SK-N-SH (cell line): ENCODE results near the gene INAFM2. TPM values are rescaled to one million over a fixed set of nuclear protein-coding genes. Genes with fewer than 3 reads are reported as not detected.
A peak's percentile ranks its signal among the peaks of the same experiment; 100 is the strongest.

ENCODE experiments used
- CTCF ChIA-PET: fragments of 300-600, 350-600 bp; formaldehyde crosslinking; extraction: SDS; loops from one replicate; lab custom pipeline; 2021; lab: Yijun Ruan, JAX
- POLR2A ChIA-PET: fragments of 350-600 bp; sonication (Branson Sonifier 250); formaldehyde crosslinking; extraction: SDS; loops from one replicate; lab custom pipeline; 2020; ENCODE audit warnings: antibody characterized with exemption, inconsistent platforms; lab: Yijun Ruan, JAX
- DNase-seq: peaks from one replicate; pipeline ENCODE4 v3.0.0; 2012
- H2AFZ ChIP-seq: fragments of 200-600 bp; sonication (generic); 2 replicates; pipeline ENCODE4 v1.8.1; 2016; ENCODE audit warnings: antibody characterized with exemption, mild to moderate bottlenecking, low read depth
- H3F3A ChIP-seq: fragments of 200-600 bp; sonication (generic); replicated peaks from 2 replicates; pipeline ENCODE3; 2016; ENCODE audit warnings: antibody characterized with exemption, mild to moderate bottlenecking; ENCODE audit not compliant: insufficient read depth
- H3K27ac ChIP-seq, 2 experiments: fragments of 200-500 bp in 1 of 2; fragments of 200-600 bp in 1 of 2; sonication (Bioruptor generic) in 1 of 2; sonication (generic), shearing (Covaris generic) in 1 of 2; 2 replicates each; pipeline versions ENCODE4 v1.5.1 to v1.6.1; 2014 to 2016; ENCODE audit warnings: low read depth in 2 of 2, inconsistent platforms in 1 of 2, low read length in 1 of 2, mild to moderate bottlenecking in 1 of 2, mixed read lengths in 1 of 2
- H3K27me3 ChIP-seq: fragments of 200-600 bp; sonication (generic), shearing (Covaris generic); 2 replicates; pipeline ENCODE4 v1.6.1; 2016; ENCODE audit warnings: mixed run types; ENCODE audit not compliant: insufficient read depth
- H3K36me3 ChIP-seq, 2 experiments: fragments of 200-500 bp in 1 of 2; fragments of 200-600 bp in 1 of 2; sonication (Bioruptor generic) in 1 of 2; sonication (generic) in 1 of 2; replicated peaks in 1 of 2; 2 replicates each; pipeline versions ENCODE3 to v1.5.1; 2014 to 2016; ENCODE audit warnings: low read length in 1 of 2, mild to moderate bottlenecking in 1 of 2; ENCODE audit not compliant: insufficient read depth in 2 of 2, control insufficient read depth in 1 of 2
- H3K4me1 ChIP-seq, 2 experiments: fragments of 200-500 bp in 1 of 2; fragments of 200-600 bp in 1 of 2; sonication (Bioruptor generic) in 1 of 2; sonication (generic), shearing (Covaris generic) in 1 of 2; 2 replicates each; pipeline versions ENCODE4 v1.5.1 to v1.6.1; 2014 to 2016; ENCODE audit warnings: low read depth in 1 of 2, low read length in 1 of 2, mixed run types in 1 of 2; ENCODE audit not compliant: insufficient read depth in 2 of 2, control insufficient read depth in 1 of 2
- H3K4me2 ChIP-seq: fragments of 200-600 bp; sonication (generic), shearing (Covaris generic); 2 replicates; pipeline ENCODE4 v1.6.1; 2017; ENCODE audit warnings: mixed run types
- H3K4me3 ChIP-seq, 2 experiments: fragments of 200-500 bp in 1 of 2; fragments of 200-600 bp in 1 of 2; sonication (Bioruptor generic) in 1 of 2; sonication (generic), shearing (Covaris generic) in 1 of 2; 2 replicates each; pipeline versions ENCODE4 v1.5.1 to v1.8.1; 2014 to 2016; ENCODE audit warnings: low read depth in 2 of 2, inconsistent platforms in 1 of 2, low read length in 1 of 2, mild to moderate bottlenecking in 1 of 2, mixed read lengths in 1 of 2, moderate library complexity in 1 of 2
- H3K79me2 ChIP-seq: fragments of 200-600 bp; sonication (generic); 2 replicates; pipeline ENCODE4 v1.8.1; 2017; ENCODE audit warnings: mild to moderate bottlenecking; ENCODE audit not compliant: insufficient read depth
- H3K9ac ChIP-seq: fragments of 200-600 bp; sonication (generic); 2 replicates; pipeline ENCODE4 v1.6.1; 2017; ENCODE audit warnings: mixed run types
- H3K9me2 ChIP-seq: fragments of 200-600 bp; sonication (generic); 2 replicates; pipeline ENCODE4 v1.6.1; 2017; ENCODE audit warnings: mixed run types
- H3K9me3 ChIP-seq: fragments of 200-600 bp; sonication (generic); 2 replicates; pipeline ENCODE4 v1.6.1; 2017; ENCODE audit warnings: mixed run types, mild to moderate bottlenecking, moderate library complexity
- H4K20me1 ChIP-seq: fragments of 200-600 bp; sonication (generic); 2 replicates; pipeline ENCODE4 v1.6.1; 2017; ENCODE audit warnings: mild to moderate bottlenecking, mixed run types; ENCODE audit not compliant: insufficient read depth
- CHD2 ChIP-seq: fragments of 150-350 bp; IDR thresholded peaks from 2 replicates; pipeline ENCODE4 v1.6.1; 2018; ENCODE audit warnings: low read length; ENCODE audit not compliant: partially characterized antibody
- EP300 ChIP-seq, 2 experiments: IDR thresholded peaks; 2 replicates each; pipeline versions ENCODE4 v1.4.0 to v1.6.1; 2012; ENCODE audit warnings: borderline replicate concordance in 1 of 2, low read depth in 1 of 2, low read length in 1 of 2
- FOXM1 ChIP-seq: IDR thresholded peaks from 2 replicates; pipeline ENCODE4 v1.4.0; 2012; ENCODE audit warnings: low read depth, mild to moderate bottlenecking
- MAX ChIP-seq: IDR thresholded peaks from 2 replicates; pipeline ENCODE4 v1.4.0; 2012; ENCODE audit warnings: low read depth
- POLR2AphosphoS5 ChIP-seq: IDR thresholded peaks from 2 replicates; pipeline ENCODE4 v1.6.1; 2012; ENCODE audit warnings: low read depth, low read length
- RAD21 ChIP-seq: IDR thresholded peaks from 2 replicates; pipeline ENCODE4 v1.6.1; 2012; ENCODE audit warnings: mild to moderate bottlenecking, low read length
- RFX5 ChIP-seq: IDR thresholded peaks from 2 replicates; pipeline ENCODE4 v1.6.1; 2012; ENCODE audit warnings: mild to moderate bottlenecking, improper control_type of control experiment, low read length
- RXRA ChIP-seq: IDR thresholded peaks from 2 replicates; pipeline ENCODE4 v1.4.0; 2012; ENCODE audit warnings: low read depth, mild to moderate bottlenecking, borderline replicate concordance
- TCF12 ChIP-seq: IDR thresholded peaks from 2 replicates; pipeline ENCODE4 v1.4.0; 2012
- USF2 ChIP-seq: fragments of 150-350 bp; IDR thresholded peaks from 2 replicates; pipeline ENCODE4 v1.6.1; 2017; ENCODE audit warnings: antibody characterized with exemption, low read length, low read depth, borderline replicate concordance
- YY1 ChIP-seq: IDR thresholded peaks from 2 replicates; pipeline ENCODE4 v1.4.0; 2012; ENCODE audit warnings: low read depth, mild to moderate bottlenecking
- WGBS: methylation state at CpG from one replicate; pipeline ENCODE4 v1.1.6; 2017; ENCODE audit warnings: low lambda C conversion rate; 5-methylcytosine and 5-hydroxymethylcytosine counted together
- polyA plus RNA-seq, 3 experiments: library from polyadenylated mRNA; depleted of rRNA; stranded (reverse); fragments of >200 nt; gene quantifications; 2 replicates each; pipeline ENCODE4 v1.2.3, GENCODE V29; 2012

INAFM2 gene
- polyA plus RNA-seq, 1 of the 3 experiments (the other 2 are of a cell fraction) = 7.8 TPM

- CTCF ChIA-PET = interaction anchor here (0.9 to 66.3 kb wide), 9 partner anchors 7 to 245 kb away, joined by 3 to 2194 read pairs (median 8); partner anchors contain the start of genes ANKRD63, CCDC9B, DISP2 and INAFM2
- no peaks in the 10 kb centered on the region for H4K20me1 ChIP-seq
- no peaks in the 10 kb centered on the region for H3K9me2 ChIP-seq
- H3K4me3 ChIP-seq = no peak overlapping the region
- H3K4me1 ChIP-seq = peaks cover 4 to 20% of the 10 kb centered on the region in 2 experiments; a peak in 3 of 4 replicates
- H3K79me2 ChIP-seq = no peaks in the 10 kb centered on the region
- no peaks in the 10 kb centered on the region for H3F3A ChIP-seq
- no peak overlapping the region for H2AFZ ChIP-seq
- H3K36me3 ChIP-seq = no peaks in the 10 kb centered on the region
- no peak overlapping the region for H3K9ac ChIP-seq
- H3K27me3 ChIP-seq = peaks cover 5% of the 10 kb centered on the region; the same call in 1 of the 2 replicates
- no peak for DNase-seq
- 95% methylated on average over 11 of the region's 12 CpGs for WGBS
- POLR2A ChIA-PET = interaction anchor here (1.1 kb wide), 1 partner anchor 11 kb away, joined by 6 read pairs; no protein-coding TSS in a partner anchor
- TF ChIP-seq EP300 (IDR thresholded peaks at IDR 0.05; ENCODE audit: borderline replicate concordance in 1 of 2, low read depth in 1 of 2, low read length in 1 of 2) = no peak
- no peak for TF ChIP-seq POLR2AphosphoS5
- TF ChIP-seq RAD21 = no peak
- no peak for TF ChIP-seq RFX5
- TF ChIP-seq CHD2 = no peak
- TF ChIP-seq FOXM1 = no peak
- H3K27ac ChIP-seq = no peak overlapping the region
- H3K4me2 ChIP-seq = no peak overlapping the region
- no peaks in the 10 kb centered on the region for H3K9me3 ChIP-seq
These were observed 33.0 kb upstream of the INAFM2 start for GRCh38 chr15:40290545-40290917.

GRCh38 chr15:40290918-40291574 is 32.4 kb upstream of the INAFM2 start:
- Histone ChIP-seq H3K9ac (no peak overlapping the region), H3K27me3 (peaks cover 5% of the 10 kb centered on the region; the same call in 1 of the 2 replicates)

GRCh38 chr15:40292246-40292645 is 31.2 kb upstream of the INAFM2 start:
- Histone ChIP-seq H3K79me2 (no peaks in the 10 kb centered on the region), H3K9me3 (no peaks in the 10 kb centered on the region), H2AFZ (no peak overlapping the region), H3K36me3 (no peaks in the 10 kb centered on the region), H3K27ac (no peak overlapping the region), H3K4me3 (no peak overlapping the region), H3K9me2 (no peaks in the 10 kb centered on the region), H3K27me3 (peaks cover 5% of the 10 kb centered on the region; the same call in 1 of the 2 replicates), H4K20me1 (no peaks in the 10 kb centered on the region), H3F3A (no peaks in the 10 kb centered on the region), H3K4me2 (no peak overlapping the region), H3K4me1 (peaks cover 0 to 23% of the 10 kb centered on the region in 2 experiments; a peak in 1 of 4 replicates), H3K9ac (no peak overlapping the region)
- ChIA-PET POLR2A (no interaction called here), CTCF (interaction anchor here (1.5 to 66.3 kb wide), 6 partner anchors 9 to 75 kb away, joined by 5 to 2194 read pairs (median 19); partner anchors contain the start of genes ANKRD63, CCDC9B, DISP2 and INAFM2)
- TF ChIP-seq USF2 = no peak
- no peak for TF ChIP-seq RXRA
- TF ChIP-seq YY1 = no peak
- 40% methylated on average over 2 of the region's 3 CpGs for WGBS
- no peak for DNase-seq

More at GRCh38 chr15:40290918-40291574, 32.4 kb upstream of the INAFM2 start:
- CTCF ChIA-PET = interaction anchor here (0.9 to 66.3 kb wide), 9 partner anchors 8 to 245 kb away, joined by 3 to 2194 read pairs (median 8); partner anchors contain the start of genes ANKRD63, CCDC9B, DISP2 and INAFM2
- Histone ChIP-seq H2AFZ (no peak overlapping the region), H3K9me2 (no peaks in the 10 kb centered on the region), H3F3A (no peaks in the 10 kb centered on the region), H4K20me1 (no peaks in the 10 kb centered on the region)
- WGBS = 39% methylated on average over 16 of the region's 68 CpGs
- TF ChIP-seq TCF12 (no peak), MAX (peak; percentile 47), EP300 (IDR thresholded peaks at IDR 0.05; ENCODE audit: borderline replicate concordance in 1 of 2, low read depth in 1 of 2, low read length in 1 of 2) (no peak), CHD2 (peak; percentile 29)
- TF ChIP-seq, all 33 proteins: peak for 2
- H3K27ac ChIP-seq = no peak overlapping the region
- peak overlapping the region; percentile 62; the same call in 1 of the 2 replicates for H3K4me2 ChIP-seq
- peak; percentile 81 for DNase-seq
- no peaks in the 10 kb centered on the region for H3K79me2 ChIP-seq
- H3K36me3 ChIP-seq = no peaks in the 10 kb centered on the region
- H3K4me1 ChIP-seq = peaks cover 0 to 20% of the 10 kb centered on the region in 2 experiments; a peak in 2 of 4 replicates
- peak overlapping the region in 1 of 2 experiments; percentile 28; a peak in 1 of 4 replicates for H3K4me3 ChIP-seq
- H3K9me3 ChIP-seq = no peaks in the 10 kb centered on the region
- POLR2A ChIA-PET = interaction anchor here (0.6 to 1.1 kb wide), 3 partner anchors 11 to 118 kb away, joined by 3 to 6 read pairs (median 3); partner anchors contain the start of gene CCDC9B
